Measurements from ENCODE around the gene FH.

- TF ChIP-seq POLR2AphosphoS5 (IDR thresholded peaks at IDR 0.05) (no peak), CTCF (IDR thresholded peaks at IDR 0.05) (no peak)
These were observed 5.5 kb upstream of the FH start for GRCh38 chr1:241525026-241525425.

Measured in esophagus muscularis mucosa (tissue), 3 donors.